Gastroesophageal sphincter (tissue), 4 donors: Measurements from ENCODE around the gene NKAIN4. TPM values are rescaled to one million over a fixed set of nuclear protein-coding genes. Genes with fewer than 3 reads are reported as not detected.
"Not testable (repeated sequence)": the region's sequence is repeated elsewhere in the genome, so short reads cannot be mapped to it uniquely, and the experiment has no call there.

Source experiments
- ATAC-seq: fragments of 150-250 bp; one replicate; pipeline ENCODE4 v1.9.1; 2016; ENCODE audit warnings: mild to moderate bottlenecking, moderate library complexity
- H3K27ac ChIP-seq, 4 donors: fragments of 200-600 bp; sonication (generic) in 3 of 4; 1 replicate in 3 of 4; 2 replicates in 1 of 4; pipeline ENCODE4 v1.5.1; 2016 to 2019
- H3K27me3 ChIP-seq: fragments of 200-600 bp; sonication (generic); one replicate; pipeline ENCODE4 v1.5.1; 2019
- H3K36me3 ChIP-seq, 2 donors: fragments of 200-600 bp; sonication (generic); one replicate each; pipeline ENCODE4 v1.5.1; 2019; ENCODE audit warnings: control low read depth in 1 of 2
- H3K4me1 ChIP-seq, 3 donors: fragments of 200-600 bp; sonication (generic); 1 replicate in 2 of 3; 2 replicates in 1 of 3; pipeline ENCODE4 v1.5.1; 2016 to 2019; ENCODE audit warnings: control low read depth in 2 of 3
- H3K4me3 ChIP-seq, 2 donors: fragments of 200-600 bp; sonication (generic); one replicate each; pipeline ENCODE4 v1.5.1; 2019; ENCODE audit warnings: mild to moderate bottlenecking in 1 of 2, moderate library complexity in 1 of 2
- H3K9me3 ChIP-seq, 3 donors: fragments of 200-600 bp; sonication (generic); one replicate each; pipeline ENCODE4 v1.5.1; 2017 to 2019; ENCODE audit warnings: control low read depth in 2 of 3
- CTCF ChIP-seq, 4 experiments: fragments of 200-600 bp in 2 of 4; fragments of 450-650 bp in 2 of 4; sonication (generic) in 1 of 4; IDR thresholded peaks; one replicate each; pipeline ENCODE4 v1.5.1; 2017 to 2019; ENCODE audit warnings: antibody characterized with exemption in 4 of 4, mild to moderate bottlenecking in 2 of 4, moderate library complexity in 2 of 4
- EP300 ChIP-seq: sonication (generic); formaldehyde crosslinking; IDR thresholded peaks from one replicate; pipeline ENCODE4 v1.6.1; 2017; ENCODE audit warnings: antibody characterized with exemption, mild to moderate bottlenecking
- POLR2A ChIP-seq, 2 donors: fragments of 450-650 bp; IDR thresholded peaks; one replicate each; pipeline ENCODE4 v1.6.1; 2017; ENCODE audit warnings: antibody characterized with exemption in 2 of 2, mild to moderate bottlenecking in 2 of 2, moderate library complexity in 1 of 2
- POLR2AphosphoS5 ChIP-seq: sonication (generic); formaldehyde crosslinking; IDR thresholded peaks from one replicate; pipeline ENCODE4 v1.6.1; 2017; ENCODE audit warnings: antibody characterized with exemption
- WGBS, 2 donors: methylation state at CpG; one replicate each; pipeline ENCODE4 v1.1.5; 2018; ENCODE audit warnings: low coverage in 1 of 2; 5-methylcytosine and 5-hydroxymethylcytosine counted together
- total RNA-seq, 4 donors: library from RNA; depleted of rRNA; stranded (reverse); fragments of >200 nt; gene quantifications; one replicate each; pipeline ENCODE4 v1.1.0, GENCODE V29; 2016

NKAIN4 gene
- total RNA-seq, 4 donors from 2014 or later = 2.3 TPM; not detected in 3

DNA sequence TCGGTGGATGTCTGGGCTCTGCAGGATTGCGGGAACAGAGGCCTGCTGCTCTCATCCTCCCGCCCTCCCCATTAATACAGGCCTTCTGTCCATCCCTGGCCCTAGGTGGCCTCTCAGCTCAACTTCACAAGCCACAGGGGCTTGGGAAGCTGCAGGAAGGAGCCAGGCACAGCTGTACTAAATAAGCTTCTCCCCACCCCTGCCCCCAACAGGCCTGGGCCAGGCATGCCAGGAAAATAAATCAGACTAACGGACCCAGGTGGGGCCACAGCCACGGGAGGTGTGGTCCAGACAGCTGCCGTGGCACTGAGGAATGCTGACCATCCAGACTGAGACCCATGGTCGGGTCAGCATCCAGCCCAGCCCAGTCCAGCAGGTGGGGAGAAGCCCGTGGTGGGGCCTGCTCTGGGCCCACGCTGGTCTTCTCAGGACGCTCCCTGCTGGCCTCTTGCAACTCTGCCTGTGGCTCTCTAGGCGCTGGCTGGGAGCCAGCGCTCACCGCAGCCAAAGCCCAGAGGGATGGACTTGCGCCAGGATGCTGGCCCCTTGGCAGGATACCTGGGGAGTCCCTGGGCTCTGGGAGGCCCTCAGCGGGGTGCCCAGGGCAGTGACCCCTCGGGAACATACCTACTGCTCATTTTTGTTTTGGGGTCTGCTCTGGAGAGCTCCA, 29.7 kb downstream of the NKAIN4 start:
- Histone ChIP-seq H3K27me3 (peaks cover 24% of the 10 kb centered on the region), H3K4me3 (no peak overlapping the region), H3K9me3 (no peaks in the 10 kb centered on the region), H3K27ac (no peak overlapping the region), H3K36me3 (no peaks in the 10 kb centered on the region), H3K4me1 (peaks cover 0 to 13% (median 6%) of the 10 kb centered on the region in 3 donors)
- TF ChIP-seq POLR2AphosphoS5 (peak; percentile 14), EP300 (no peak), CTCF (IDR thresholded peaks at IDR 0.05) (peak in 2 of 4 experiments; percentile 18 to 44), POLR2A (IDR thresholded peaks at IDR 0.05) (no peak)
- no CpG with 5 or more reads among the region's 16 CpGs for WGBS, 2 donors
- ATAC-seq = peak; percentile 56

- no peak for ATAC-seq
- 13 to 60% methylated on average over 1 of the region's 6 CpGs for WGBS, 2 donors
Observed at GRCh38 chr20:63223826-63224207, 30.4 kb downstream of the NKAIN4 start.

GRCh38 chr20:63223121-63223825, 31.0 kb downstream of the NKAIN4 start:
- no peaks in the 10 kb centered on the region for H3K9me3 ChIP-seq
- 23 to 36% methylated on average over 3 of the region's 12 CpGs for WGBS, 2 donors
- H3K27ac ChIP-seq = no peak overlapping the region
- H3K27me3 ChIP-seq = peaks cover 22% of the 10 kb centered on the region
- H3K4me3 ChIP-seq = no peak overlapping the region
- H3K4me1 ChIP-seq = peaks cover 0 to 13% (median 6%) of the 10 kb centered on the region in 3 donors
- no peak for ATAC-seq
- TF ChIP-seq POLR2A (IDR thresholded peaks at IDR 0.05) (no peak), POLR2AphosphoS5 (no peak), EP300 (no peak), CTCF (IDR thresholded peaks at IDR 0.05) (peak in 3 of 4 experiments; percentile 29 to 59 (median 41))
- no peaks in the 10 kb centered on the region for H3K36me3 ChIP-seq

More at GRCh38 chr20:63223826-63224207, 30.4 kb downstream of the NKAIN4 start:
- TF ChIP-seq POLR2A (IDR thresholded peaks at IDR 0.05) = no peak
- no peak for TF ChIP-seq POLR2AphosphoS5
- no peak for TF ChIP-seq EP300
- no peak for TF ChIP-seq CTCF (IDR thresholded peaks at IDR 0.05)
- no peak overlapping the region for H3K27ac ChIP-seq
- H3K27me3 ChIP-seq = peaks cover 23% of the 10 kb centered on the region
- no peaks in the 10 kb centered on the region for H3K9me3 ChIP-seq
- no peaks in the 10 kb centered on the region for H3K36me3 ChIP-seq
- H3K4me1 ChIP-seq = peaks cover 0 to 13% (median 6%) of the 10 kb centered on the region in 3 donors
- H3K4me3 ChIP-seq = no peak overlapping the region

DNA sequence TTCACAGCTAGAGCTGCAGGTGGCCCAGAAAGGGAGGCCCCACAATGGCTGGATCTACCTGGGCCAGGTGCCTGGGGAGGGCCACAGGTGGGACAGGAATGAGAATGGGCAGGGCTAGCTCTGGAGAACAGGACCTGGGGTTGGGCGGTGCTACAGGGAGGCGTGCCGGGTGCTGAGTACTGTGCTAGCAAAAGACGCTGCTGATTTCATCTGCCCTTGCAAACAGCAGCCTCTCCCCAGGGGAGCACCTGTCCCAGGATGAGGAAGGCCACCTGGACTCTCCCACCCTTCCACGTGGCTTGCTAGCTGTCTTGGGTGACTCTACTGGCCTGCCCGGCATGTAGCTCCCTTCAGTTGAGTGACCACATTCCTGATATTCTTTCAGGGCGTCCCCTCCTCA, 31.7 kb downstream of the NKAIN4 start:
- no peak for TF ChIP-seq EP300
- TF ChIP-seq CTCF (IDR thresholded peaks at IDR 0.05) = no peak
- no peak for TF ChIP-seq POLR2AphosphoS5
- TF ChIP-seq POLR2A (IDR thresholded peaks at IDR 0.05) = no peak
- WGBS, 2 donors = 27 to 61% methylated on average over 2 to 3 of the region's 7 CpGs
- no peak for ATAC-seq
- Histone ChIP-seq H3K9me3 (no peaks in the 10 kb centered on the region), H3K27ac (no peak overlapping the region), H3K4me3 (no peak overlapping the region), H3K36me3 (no peaks in the 10 kb centered on the region), H3K4me1 (peaks cover 0 to 13% (median 6%) of the 10 kb centered on the region in 3 donors), H3K27me3 (peaks cover 19% of the 10 kb centered on the region)

DNA sequence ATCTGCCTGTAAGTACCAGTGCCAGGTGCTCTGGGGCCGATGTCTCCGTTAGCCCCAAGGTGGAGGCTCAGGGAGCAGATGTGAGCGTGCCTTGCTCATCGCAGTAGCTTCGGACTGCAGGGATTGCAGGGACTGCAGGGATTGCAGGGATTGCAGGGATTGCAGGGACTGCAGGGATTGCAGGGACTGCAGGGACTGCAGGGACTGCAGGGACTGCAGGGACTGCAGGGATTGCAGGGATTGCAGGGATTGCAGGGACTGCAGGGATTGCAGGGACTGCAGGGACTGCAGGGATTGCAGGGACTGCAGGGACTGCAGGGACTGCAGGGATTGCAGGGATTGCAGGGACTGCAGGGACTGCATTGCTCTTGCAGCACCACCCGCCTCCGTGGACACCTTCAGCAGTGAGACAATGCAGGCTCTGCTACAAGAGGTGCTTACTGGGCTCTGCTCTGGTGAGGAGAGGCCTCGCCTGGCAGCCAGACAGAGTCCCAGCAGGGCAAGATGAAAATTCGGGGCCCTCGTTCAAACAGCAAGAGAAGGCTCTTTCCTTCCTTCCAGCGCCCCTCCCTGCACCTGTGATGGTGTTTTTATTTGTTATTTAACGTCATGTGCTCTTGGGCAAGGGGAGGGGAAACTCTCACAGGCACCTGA, 32.7 kb downstream of the NKAIN4 start:
- not testable (repeated sequence) for H3K4me3 ChIP-seq, H3K9me3 ChIP-seq, H3K36me3 ChIP-seq, ATAC-seq, H3K27ac ChIP-seq
- 93% methylated on average over 3 of the region's 12 CpGs; no CpG with 5 or more reads in 1 of the 2 donors for WGBS, 2 donors
- Histone ChIP-seq H3K4me1 (peaks cover 0 to 20% (median 7%) of the 10 kb centered on the region in 3 donors), H3K27me3 (peaks cover 19% of the 10 kb centered on the region)
